ENCODE data around the gene HSD17B7.

HSD17B7 gene

GRCh38 chr1:162855461-162856150, 65.1 kb downstream of the HSD17B7 start:
- DNase-seq (ENCODE audit: low read depth in 1 of 2, low spot score in 1 of 2) = no peak

- no peak for DNase-seq (ENCODE audit: low read depth in 1 of 2, low spot score in 1 of 2)
These were observed 65.8 kb downstream of the HSD17B7 start for GRCh38 chr1:162856260-162856659.

- DNase-seq (ENCODE audit: low read depth in 1 of 2, low spot score in 1 of 2) = no peak
These were observed 67.3 kb downstream of the HSD17B7 start for GRCh38 chr1:162857850-162858249.

GRCh38 chr1:162859191-162859590, 68.7 kb downstream of the HSD17B7 start:
- DNase-seq (ENCODE audit: low read depth in 1 of 2, low spot score in 1 of 2) = no peak

- DNase-seq (ENCODE audit: low read depth in 1 of 2, low spot score in 1 of 2) = no peak
These were observed 70.6 kb downstream of the HSD17B7 start, which contains the start of gene CCDC190 for GRCh38 chr1:162861101-162861500. Gene CCDC190 (minus strand): TSS chr1:162861175. CDS start chr1:162859646, 1,529 bp downstream.

GRCh38 chr1:162861625-162862024, 71.1 kb downstream of the HSD17B7 start:
- no peak for DNase-seq (ENCODE audit: low read depth in 1 of 2, low spot score in 1 of 2)

All from activated T-helper 1 cell treated with anti-CD3 and anti-CD28 coated beads, Interleukin-2, amount 50 U/mL, for 16 hours (primary cell).